CD4-positive, alpha-beta T cell treated with Interleukin-17A for 1 hour (primary cell): Measurements from ENCODE around the gene WDR64.

Source experiments
- DNase-seq: peaks from one replicate; pipeline ENCODE4 v3.0.0-alpha.2; 2020

The WDR64 gene

GRCh38 chr1:241846862-241847539 lies 194.9 kb downstream of the WDR64 start:
- no peak for DNase-seq

- DNase-seq, result no peak
These were observed 195.4 kb downstream of the WDR64 start for GRCh38 chr1:241847540-241847795.

- peak; percentile 90 for DNase-seq
These were observed 196.0 kb downstream of the WDR64 start, which contains the start of gene EXO1 for GRCh38 chr1:241847796-241848685. TSS of gene EXO1 (plus strand) at chr1:241848204. CDS start at chr1:241850426, 2,222 bp downstream.

GRCh38 chr1:241848686-241849344 lies 196.7 kb downstream of the WDR64 start:
- DNase-seq, result no peak

GRCh38 chr1:241849345-241849695 lies 197.2 kb downstream of the WDR64 start:
- no peak for DNase-seq
